ENCODE measurements around the gene WSCD1.

- TF ChIP-seq CTCF (IDR thresholded peaks at IDR 0.05) (no peak), POLR2A (IDR thresholded peaks at IDR 0.05) (no peak)
These were observed 39.9 kb downstream of the WSCD1 start for GRCh38 chr17:6110088-6110487.
